K562 (cell line): ENCODE measurements around the gene TMEM185B. TPM values are rescaled to one million over a fixed set of nuclear protein-coding genes. Genes with fewer than 3 reads are reported as not detected.

ENCODE experiments used
- CBFA2T3 ChIP-seq: fragments of 450-650 bp; IDR thresholded peaks from 2 replicates; pipeline ENCODE4 v1.6.1; 2017
- CBX2 ChIP-seq: fragments of 200-600 bp; sonication (generic); IDR thresholded peaks from one replicate; pipeline ENCODE4 v1.6.1; 2012; ENCODE audit warnings: mild to moderate bottlenecking, low read length, inconsistent platforms; ENCODE audit not compliant: insufficient read depth, poor library complexity, severe bottlenecking
- CREB1 ChIP-seq, 2 experiments: sonication (generic) in 1 of 2; formaldehyde crosslinking in 1 of 2; IDR thresholded peaks; 2 replicates each; pipeline versions ENCODE4 v1.6.1 to v1.8.0; 2012 to 2022; ENCODE audit warnings: inconsistent platforms in 1 of 2, mild to moderate bottlenecking in 1 of 2, missing genetic modification reagents in 1 of 2, moderate library complexity in 1 of 2
- CREM ChIP-seq: IDR thresholded peaks from 2 replicates; pipeline ENCODE4 v1.6.1; 2014; ENCODE audit warnings: antibody characterized with exemption, low read depth
- FOSL1 ChIP-seq: fragments of 200-800 bp; sonication (Bioruptor generic); conservative IDR thresholded peaks from 2 replicates; pipeline ENCODE4 v1.6.1; 2016; ENCODE audit warnings: missing genetic modification characterization, missing compliant biosample characterization
- MYC ChIP-seq, 2 experiments: fragments of 250-450 bp in 1 of 2; sonication (Bioruptor Pico) in 1 of 2; IDR thresholded peaks; 2 replicates each; pipeline versions ENCODE4 v1.5.1 to v1.6.1; 2012 to 2021; ENCODE audit warnings: low read depth in 2 of 2, borderline replicate concordance in 1 of 2, improper control_type of control experiment in 1 of 2, low read length in 1 of 2, mild to moderate bottlenecking in 1 of 2, moderate library complexity in 1 of 2
- NFIX ChIP-seq: fragments of 250-450 bp; sonication (Bioruptor Pico); IDR thresholded peaks from 2 replicates; pipeline ENCODE4 v1.4.0; 2020; ENCODE audit warnings: low read depth, mild to moderate bottlenecking, moderate library complexity
- TRIM24 ChIP-seq, 2 experiments: fragments of 450-650 bp; IDR thresholded peaks; 2 replicates each; pipeline ENCODE4 v1.6.1; 2016
- ZNF408 ChIP-seq: fragments of 250-450 bp; sonication (Bioruptor Pico); IDR thresholded peaks from 2 replicates; pipeline ENCODE4 v1.4.0; 2020; ENCODE audit warnings: low read depth, mild to moderate bottlenecking, moderate library complexity
- ZNF445 ChIP-seq: fragments of 250-450 bp; sonication (Bioruptor Pico); IDR thresholded peaks from 2 replicates; pipeline ENCODE4 v1.4.0; 2020; ENCODE audit warnings: low read depth, mild to moderate bottlenecking, moderate library complexity
- polyA plus RNA-seq, 8 experiments: library from polyadenylated mRNA; depleted of rRNA in 4 of 8; stranded (reverse) in 5 of 8; unstranded in 3 of 8; fragments of >200 nt; fragmentation: Nextera tagmentation in 2 of 8; fragmentation: Illumina TruSeq in 1 of 8; extraction: Ambion mirVana in 2 of 8; extraction: Trizol in 1 of 8; gene quantifications; 2 replicates each; pipeline versions ENCODE4 v1.2.1 to v1.2.3, GENCODE V29; 2011 to 2014; ENCODE audit warnings: inconsistent platforms in 1 of 8, missing spikeins in 1 of 8
- total RNA-seq, 7 experiments: library from RNA; depleted of rRNA in 6 of 7; stranded (reverse); fragments of >200 nt in 6 of 7; fragmentation: Illumina TruSeq in 2 of 7; extraction: Trizol in 2 of 7; gene quantifications; 2 replicates each; pipeline versions ENCODE4 v1.2.1 to v1.2.3, GENCODE V29; 2011 to 2021; ENCODE audit warnings: low replicate concordance in 1 of 7
- TF ChIP-seq, protein P1 (sequence below): fragments of 250-450 bp; sonication (Bioruptor Pico); IDR thresholded peaks from 2 replicates; pipeline ENCODE4 v1.5.0; 2020; ENCODE audit warnings: mild to moderate bottlenecking, borderline replicate concordance
- TF ChIP-seq, protein P2 (sequence below): fragments of 250-450 bp; sonication (Bioruptor Pico); IDR thresholded peaks from 2 replicates; pipeline ENCODE4 v1.4.0; 2020; ENCODE audit warnings: mild to moderate bottlenecking
- TF ChIP-seq, protein P3 (sequence below), 3 experiments: fragments of 200-800 bp in 1 of 3; sonication (Bioruptor generic) in 1 of 3; sonication (generic) in 1 of 3; formaldehyde crosslinking in 1 of 3; IDR thresholded peaks; 2 replicates each; pipeline versions ENCODE4 v1.6.1 to v1.8.0; 2016 to 2022; ENCODE audit warnings: mild to moderate bottlenecking in 2 of 3, missing compliant biosample characterization in 2 of 3, missing genetic modification characterization in 2 of 3, missing genetic modification reagents in 1 of 3
- TF ChIP-seq, protein P4 (sequence below): fragments of 450-650 bp; IDR thresholded peaks from 2 replicates; pipeline ENCODE4 v1.6.1; 2018; ENCODE audit not compliant: partially characterized antibody

Gene TMEM185B
- total and polyA plus RNA-seq, 9 of the 15 experiments (the other 6 are each of a cell fraction or from before 2014, with no cell fraction given): 2.9 to 28.2 (median 11.5) TPM

DNA sequence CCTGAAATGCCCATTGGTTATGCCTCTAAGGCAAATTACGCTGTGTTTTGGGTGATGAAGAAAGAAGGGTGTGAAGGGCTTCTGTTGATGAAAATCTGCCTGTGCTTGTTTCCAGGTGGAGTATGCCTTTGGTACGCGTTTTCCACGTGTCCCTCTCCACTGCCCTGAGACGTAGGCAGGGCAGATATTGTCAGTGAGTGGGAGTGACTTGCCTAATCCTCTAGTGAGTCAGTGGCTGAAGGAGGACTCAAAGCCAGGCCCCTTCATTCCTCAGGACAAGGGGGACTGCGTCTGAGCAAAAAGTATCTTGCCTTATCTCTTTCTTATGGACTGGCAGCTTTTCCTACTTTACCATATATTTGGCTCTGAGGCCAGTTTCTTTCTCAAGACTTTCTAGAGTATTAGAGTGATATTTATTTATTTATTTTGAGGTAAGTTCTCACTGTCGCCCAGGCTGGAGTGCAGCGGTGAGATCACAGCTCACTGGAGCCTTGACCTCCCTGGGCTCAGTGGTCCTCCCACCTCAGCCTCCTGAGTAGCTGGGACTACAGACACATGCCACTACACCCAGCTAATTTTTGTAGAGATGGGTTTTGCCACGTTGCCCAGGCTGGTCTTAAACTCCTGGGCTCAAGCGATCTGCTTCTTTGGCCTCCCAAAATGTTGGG lies 39.7 kb upstream of the TMEM185B start (continued):
- TF ChIP-seq MYC (IDR thresholded peaks at IDR 0.05; ENCODE audit: low read depth, low read length) (peak; percentile 67; the same call in 1 of the 2 replicates), MYC (CRISPR knock-in tag; IDR thresholded peaks at IDR 0.05; ENCODE audit: borderline replicate concordance, low read depth) (no peak), CREB1 (IDR thresholded peaks at IDR 0.05) (no peak), CREB1 (CRISPR knock-in tag; IDR thresholded peaks at IDR 0.05) (peak; percentile 64; the same call in 1 of the 2 replicates), CBFA2T3 (peak; percentile 30; the same call in 1 of the 2 replicates), NFIX (CRISPR knock-in tag) (no peak), TRIM24 (IDR thresholded peaks at IDR 0.05) (peak; percentile 20 to 23; a peak in 1 of 4 replicates), ZNF408 (CRISPR knock-in tag) (no peak), FOSL1 (peak; percentile 85), CBX2 (no peak), ZNF445 (CRISPR knock-in tag) (no peak), CREM (peak; percentile 85)
- TF ChIP-seq, protein P1, sequence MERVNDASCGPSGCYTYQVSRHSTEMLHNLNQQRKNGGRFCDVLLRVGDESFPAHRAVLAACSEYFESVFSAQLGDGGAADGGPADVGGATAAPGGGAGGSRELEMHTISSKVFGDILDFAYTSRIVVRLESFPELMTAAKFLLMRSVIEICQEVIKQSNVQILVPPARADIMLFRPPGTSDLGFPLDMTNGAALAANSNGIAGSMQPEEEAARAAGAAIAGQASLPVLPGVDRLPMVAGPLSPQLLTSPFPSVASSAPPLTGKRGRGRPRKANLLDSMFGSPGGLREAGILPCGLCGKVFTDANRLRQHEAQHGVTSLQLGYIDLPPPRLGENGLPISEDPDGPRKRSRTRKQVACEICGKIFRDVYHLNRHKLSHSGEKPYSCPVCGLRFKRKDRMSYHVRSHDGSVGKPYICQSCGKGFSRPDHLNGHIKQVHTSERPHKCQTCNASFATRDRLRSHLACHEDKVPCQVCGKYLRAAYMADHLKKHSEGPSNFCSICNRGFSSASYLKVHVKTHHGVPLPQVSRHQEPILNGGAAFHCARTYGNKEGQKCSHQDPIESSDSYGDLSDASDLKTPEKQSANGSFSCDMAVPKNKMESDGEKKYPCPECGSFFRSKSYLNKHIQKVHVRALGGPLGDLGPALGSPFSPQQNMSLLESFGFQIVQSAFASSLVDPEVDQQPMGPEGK (CRISPR knock-in tag): no peak
- TF ChIP-seq, protein P2, sequence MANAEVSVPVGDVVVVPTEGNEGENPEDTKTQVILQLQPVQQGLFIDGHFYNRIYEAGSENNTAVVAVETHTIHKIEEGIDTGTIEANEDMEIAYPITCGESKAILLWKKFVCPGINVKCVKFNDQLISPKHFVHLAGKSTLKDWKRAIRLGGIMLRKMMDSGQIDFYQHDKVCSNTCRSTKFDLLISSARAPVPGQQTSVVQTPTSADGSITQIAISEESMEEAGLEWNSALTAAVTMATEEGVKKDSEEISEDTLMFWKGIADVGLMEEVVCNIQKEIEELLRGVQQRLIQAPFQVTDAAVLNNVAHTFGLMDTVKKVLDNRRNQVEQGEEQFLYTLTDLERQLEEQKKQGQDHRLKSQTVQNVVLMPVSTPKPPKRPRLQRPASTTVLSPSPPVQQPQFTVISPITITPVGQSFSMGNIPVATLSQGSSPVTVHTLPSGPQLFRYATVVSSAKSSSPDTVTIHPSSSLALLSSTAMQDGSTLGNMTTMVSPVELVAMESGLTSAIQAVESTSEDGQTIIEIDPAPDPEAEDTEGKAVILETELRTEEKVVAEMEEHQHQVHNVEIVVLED (CRISPR knock-in tag): no peak
- TF ChIP-seq, protein P3, sequence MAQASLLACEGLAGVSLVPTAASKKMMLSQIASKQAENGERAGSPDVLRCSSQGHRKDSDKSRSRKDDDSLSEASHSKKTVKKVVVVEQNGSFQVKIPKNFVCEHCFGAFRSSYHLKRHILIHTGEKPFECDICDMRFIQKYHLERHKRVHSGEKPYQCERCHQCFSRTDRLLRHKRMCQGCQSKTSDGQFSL (CRISPR knock-in tag; IDR thresholded peaks at IDR 0.05): no peak
- TF ChIP-seq, protein P3 (tag; IDR thresholded peaks at IDR 0.05): no peak
- TF ChIP-seq, protein P4, sequence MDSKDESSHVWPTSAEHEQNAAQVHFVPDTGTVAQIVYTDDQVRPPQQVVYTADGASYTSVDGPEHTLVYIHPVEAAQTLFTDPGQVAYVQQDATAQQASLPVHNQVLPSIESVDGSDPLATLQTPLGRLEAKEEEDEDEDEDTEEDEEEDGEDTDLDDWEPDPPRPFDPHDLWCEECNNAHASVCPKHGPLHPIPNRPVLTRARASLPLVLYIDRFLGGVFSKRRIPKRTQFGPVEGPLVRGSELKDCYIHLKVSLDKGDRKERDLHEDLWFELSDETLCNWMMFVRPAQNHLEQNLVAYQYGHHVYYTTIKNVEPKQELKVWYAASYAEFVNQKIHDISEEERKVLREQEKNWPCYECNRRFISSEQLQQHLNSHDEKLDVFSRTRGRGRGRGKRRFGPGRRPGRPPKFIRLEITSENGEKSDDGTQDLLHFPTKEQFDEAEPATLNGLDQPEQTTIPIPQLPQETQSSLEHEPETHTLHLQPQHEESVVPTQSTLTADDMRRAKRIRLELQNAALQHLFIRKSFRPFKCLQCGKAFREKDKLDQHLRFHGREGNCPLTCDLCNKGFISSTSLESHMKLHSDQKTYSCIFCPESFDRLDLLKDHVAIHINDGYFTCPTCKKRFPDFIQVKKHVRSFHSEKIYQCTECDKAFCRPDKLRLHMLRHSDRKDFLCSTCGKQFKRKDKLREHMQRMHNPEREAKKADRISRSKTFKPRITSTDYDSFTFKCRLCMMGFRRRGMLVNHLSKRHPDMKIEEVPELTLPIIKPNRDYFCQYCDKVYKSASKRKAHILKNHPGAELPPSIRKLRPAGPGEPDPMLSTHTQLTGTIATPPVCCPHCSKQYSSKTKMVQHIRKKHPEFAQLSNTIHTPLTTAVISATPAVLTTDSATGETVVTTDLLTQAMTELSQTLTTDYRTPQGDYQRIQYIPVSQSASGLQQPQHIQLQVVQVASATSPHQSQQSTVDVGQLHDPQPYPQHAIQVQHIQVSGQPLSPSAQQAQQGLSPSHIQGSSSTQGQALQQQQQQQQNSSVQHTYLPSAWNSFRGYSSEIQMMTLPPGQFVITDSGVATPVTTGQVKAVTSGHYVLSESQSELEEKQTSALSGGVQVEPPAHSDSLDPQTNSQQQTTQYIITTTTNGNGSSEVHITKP: peak; percentile 66
